Mucosa of stomach (tissue), 1 donor: ENCODE results near the gene TPSAB1.
"Not testable (repeated sequence)": the region's sequence is repeated elsewhere in the genome, so short reads cannot be mapped to it uniquely, and the experiment has no call there.

Experiments
- H3K27me3 ChIP-seq: one replicate; pipeline ENCODE4 v1.7.0; 2013; ENCODE audit warnings: mild to moderate bottlenecking, low read length; ENCODE audit not compliant: control insufficient read depth, insufficient read depth
- H3K36me3 ChIP-seq: one replicate; pipeline ENCODE4 v1.7.0; 2013; ENCODE audit warnings: low read length; ENCODE audit not compliant: control insufficient read depth, insufficient read depth
- H3K4me1 ChIP-seq: one replicate; pipeline ENCODE4 v1.7.0; 2013; ENCODE audit warnings: mild to moderate bottlenecking, low read length; ENCODE audit not compliant: control insufficient read depth, insufficient read depth
- H3K4me3 ChIP-seq: one replicate; pipeline ENCODE4 v1.7.0; 2013; ENCODE audit warnings: low read length
- H3K9ac ChIP-seq: one replicate; pipeline ENCODE4 v1.7.0; 2013; ENCODE audit warnings: mild to moderate bottlenecking, low read length, moderate library complexity
- H3K9me3 ChIP-seq: one replicate; pipeline ENCODE4 v1.7.0; 2013; ENCODE audit warnings: mild to moderate bottlenecking, low read length, moderate library complexity; ENCODE audit not compliant: control insufficient read depth
- donor health status: Pancreatic carcinoma.

Gene TPSAB1

GRCh38 chr16:1249031-1249755 is 8.7 kb downstream of the TPSAB1 start:
- not testable (repeated sequence) for H3K9ac ChIP-seq, H3K4me1 ChIP-seq, H3K27me3 ChIP-seq

GRCh38 chr16:1253701-1254364 is 13.3 kb downstream of the TPSAB1 start:
- H3K4me3 ChIP-seq, H3K4me1 ChIP-seq, H3K36me3 ChIP-seq, H3K27me3 ChIP-seq, H3K9me3 ChIP-seq, H3K9ac ChIP-seq: not testable (repeated sequence)

More at GRCh38 chr16:1249031-1249755, 8.7 kb downstream of the TPSAB1 start:
- not testable (repeated sequence) for H3K36me3 ChIP-seq, H3K9me3 ChIP-seq, H3K4me3 ChIP-seq

- peaks cover 17% of the 10 kb centered on the region for H3K27me3 ChIP-seq
- not testable (repeated sequence) for H3K4me1 ChIP-seq, H3K9me3 ChIP-seq, H3K9ac ChIP-seq, H3K4me3 ChIP-seq, H3K36me3 ChIP-seq
Measured at GRCh38 chr16:1254821-1255220, 14.3 kb downstream of the TPSAB1 start.

DNA sequence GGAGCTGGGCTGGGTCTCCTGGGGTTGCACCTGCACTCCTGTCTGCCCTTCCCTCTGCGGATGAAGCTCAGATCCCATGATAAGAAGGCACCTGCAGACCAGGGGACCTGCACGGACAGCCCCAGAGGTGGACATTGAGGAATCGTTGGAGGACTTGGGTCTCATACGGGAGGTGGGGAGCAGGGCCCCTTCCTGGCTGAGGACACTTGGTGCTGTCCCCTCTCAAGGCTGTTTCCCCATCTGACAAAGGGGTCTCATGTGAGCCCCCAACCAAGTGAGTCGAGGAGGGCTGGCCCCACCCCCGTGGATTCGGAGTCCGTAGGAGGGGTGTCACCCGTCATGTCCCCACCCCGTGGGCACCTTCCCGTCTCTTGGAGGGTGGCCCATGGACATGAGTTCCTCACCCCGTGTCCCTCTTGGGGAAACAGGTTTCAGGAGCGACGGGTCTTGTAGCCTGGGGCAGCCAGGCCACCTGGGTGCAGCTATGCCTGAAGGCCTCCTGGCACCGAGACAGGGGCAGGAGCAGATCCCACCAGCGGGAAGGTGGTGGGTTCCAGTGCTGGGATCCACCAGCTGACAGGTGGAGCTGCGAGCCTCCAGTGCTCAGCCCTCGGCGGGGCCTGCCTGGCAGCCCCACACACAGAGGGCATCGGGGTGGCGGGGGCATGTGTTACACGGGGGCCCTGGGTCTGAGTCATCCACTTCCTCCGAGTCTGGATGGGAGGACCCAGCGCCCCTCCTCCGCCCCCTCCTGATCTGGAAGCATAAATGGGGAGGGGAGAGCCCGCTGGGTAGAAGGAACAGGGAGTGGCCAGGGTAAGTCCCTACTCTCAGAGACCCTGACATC is 15.0 kb downstream of the TPSAB1 start, which contains the start of gene TPSD1:
TSS of gene TPSD1 (plus strand) at position 794 of the 847 bp plus-strand sequence. CDS start 212 bp downstream, outside the sequence.
- H3K4me1 ChIP-seq, H3K4me3 ChIP-seq, H3K9ac ChIP-seq, H3K36me3 ChIP-seq, H3K9me3 ChIP-seq: not testable (repeated sequence)
- H3K27me3 ChIP-seq = peaks cover 24% of the 10 kb centered on the region

DNA sequence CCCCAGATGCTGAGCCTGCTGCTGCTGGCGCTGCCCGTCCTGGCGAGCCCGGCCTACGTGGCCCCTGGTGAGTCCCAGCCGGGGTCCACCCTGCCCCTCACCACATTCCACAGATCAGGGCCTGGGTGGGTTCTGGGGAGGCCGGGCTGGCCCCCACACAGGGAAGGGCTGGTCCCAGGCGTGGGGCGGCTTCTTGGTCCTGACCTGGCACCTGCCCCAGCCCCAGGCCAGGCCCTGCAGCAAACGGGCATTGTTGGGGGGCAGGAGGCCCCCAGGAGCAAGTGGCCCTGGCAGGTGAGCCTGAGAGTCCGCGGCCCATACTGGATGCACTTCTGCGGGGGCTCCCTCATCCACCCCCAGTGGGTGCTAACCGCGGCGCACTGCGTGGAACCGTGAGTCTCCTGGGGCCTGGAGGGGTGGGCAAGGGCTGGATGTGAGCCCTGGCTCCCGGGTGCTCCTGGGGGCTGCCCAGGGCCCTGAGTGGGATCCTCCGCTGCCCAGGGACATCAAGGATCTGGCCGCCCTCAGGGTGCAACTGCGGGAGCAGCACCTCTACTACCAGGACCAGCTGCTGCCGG is 15.9 kb downstream of the TPSAB1 start:
- not testable (repeated sequence) for H3K9me3 ChIP-seq, H3K36me3 ChIP-seq, H3K4me3 ChIP-seq, H3K4me1 ChIP-seq, H3K9ac ChIP-seq
- H3K27me3 ChIP-seq = peaks cover 33% of the 10 kb centered on the region

- no peaks in the 10 kb centered on the region for H3K36me3 ChIP-seq
- H3K4me3 ChIP-seq = no peak overlapping the region
- no peaks in the 10 kb centered on the region for H3K9me3 ChIP-seq
- peaks cover 7% of the 10 kb centered on the region for H3K4me1 ChIP-seq
- peaks cover 38% of the 10 kb centered on the region for H3K27me3 ChIP-seq
- H3K9ac ChIP-seq = no peak overlapping the region
Measured at GRCh38 chr16:1256874-1257322, 16.4 kb downstream of the TPSAB1 start.

- no peaks in the 10 kb centered on the region for H3K9me3 ChIP-seq
- H3K27me3 ChIP-seq = peaks cover 46% of the 10 kb centered on the region
- no peak overlapping the region for H3K9ac ChIP-seq
- peaks cover 7% of the 10 kb centered on the region for H3K4me1 ChIP-seq
- no peaks in the 10 kb centered on the region for H3K36me3 ChIP-seq
- no peak overlapping the region for H3K4me3 ChIP-seq
Measured at GRCh38 chr16:1257561-1258224, 17.2 kb downstream of the TPSAB1 start.

- H3K9ac ChIP-seq = no peak overlapping the region
- H3K4me3 ChIP-seq = no peak overlapping the region
- peaks cover 7% of the 10 kb centered on the region for H3K4me1 ChIP-seq
- no peaks in the 10 kb centered on the region for H3K9me3 ChIP-seq
- H3K36me3 ChIP-seq = no peaks in the 10 kb centered on the region
- peaks cover 51% of the 10 kb centered on the region for H3K27me3 ChIP-seq
Measured at GRCh38 chr16:1258225-1258600, 17.7 kb downstream of the TPSAB1 start.

DNA sequence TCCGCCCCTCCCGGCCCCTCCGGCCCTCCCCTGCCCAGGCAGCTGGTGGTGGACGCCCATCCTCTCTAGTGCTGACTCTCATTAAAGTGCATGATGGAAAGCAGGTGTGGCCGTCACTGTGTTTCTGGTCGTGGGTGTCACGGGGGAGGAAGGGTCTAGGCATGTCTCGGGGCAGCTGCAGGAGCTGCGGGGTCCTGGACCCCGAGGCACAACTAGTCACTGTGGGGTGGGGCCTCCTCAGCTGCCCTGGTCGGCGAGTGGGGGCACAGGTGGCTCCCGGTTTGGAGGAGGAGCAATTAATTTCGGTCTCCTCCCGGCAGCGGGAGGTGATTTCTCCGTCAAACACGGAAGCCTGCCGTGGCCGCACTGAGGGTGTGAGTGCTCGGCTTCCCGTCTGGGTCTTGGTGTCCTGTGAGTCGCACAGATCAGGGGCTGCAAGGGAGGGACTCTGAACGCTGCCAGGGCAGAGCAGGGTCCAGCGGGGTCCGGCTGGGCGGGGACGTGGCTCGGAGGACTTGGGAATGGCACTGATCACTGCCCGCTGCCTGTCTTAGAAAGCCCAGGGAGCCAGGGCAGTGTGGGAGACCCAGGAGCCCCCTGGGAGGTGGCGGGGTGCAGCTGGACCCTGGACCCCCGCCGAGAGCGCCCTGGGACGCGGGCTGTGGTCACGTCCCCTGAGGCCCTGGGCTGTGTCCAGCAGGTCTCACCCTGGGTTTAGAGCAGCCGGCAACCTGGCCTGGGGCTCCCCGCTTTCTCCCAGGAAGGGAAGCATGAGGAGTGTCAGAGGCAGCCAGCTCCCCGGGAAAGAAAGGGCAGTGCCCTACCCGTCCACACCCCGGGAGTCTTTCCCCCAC is 18.6 kb downstream of the TPSAB1 start:
- H3K4me3 ChIP-seq = no peak overlapping the region
- no peaks in the 10 kb centered on the region for H3K36me3 ChIP-seq
- no peaks in the 10 kb centered on the region for H3K9me3 ChIP-seq
- no peak overlapping the region for H3K9ac ChIP-seq
- H3K4me1 ChIP-seq = peaks cover 7% of the 10 kb centered on the region
- peaks cover 56% of the 10 kb centered on the region for H3K27me3 ChIP-seq

GRCh38 chr16:1259760-1260068 is 19.2 kb downstream of the TPSAB1 start:
- Histone ChIP-seq H3K9me3 (no peaks in the 10 kb centered on the region), H3K9ac (no peak overlapping the region), H3K4me1 (peaks cover 7% of the 10 kb centered on the region), H3K4me3 (no peak overlapping the region), H3K27me3 (peaks cover 56% of the 10 kb centered on the region), H3K36me3 (no peaks in the 10 kb centered on the region)

GRCh38 chr16:1260101-1260680 is 19.7 kb downstream of the TPSAB1 start:
- Histone ChIP-seq H3K36me3 (no peaks in the 10 kb centered on the region), H3K9me3 (no peaks in the 10 kb centered on the region), H3K4me1 (peaks cover 7% of the 10 kb centered on the region), H3K9ac (no peak overlapping the region), H3K27me3 (peaks cover 56% of the 10 kb centered on the region), H3K4me3 (no peak overlapping the region)
